Stimulated activated CD4-positive, alpha-beta T cell treated with anti-CD3 and anti-CD28 coated beads, Interleukin-15, amount 100 ng/mL, for 1 hour (primary cell): Measurements from ENCODE around the gene FAM200C.

Experiments used
- DNase-seq, 2 donors: peaks; one replicate each; pipeline ENCODE4 v3.0.0-alpha.2; 2020; ENCODE audit warnings: low read depth in 1 of 2, low spot score in 1 of 2

The FAM200C gene

DNA sequence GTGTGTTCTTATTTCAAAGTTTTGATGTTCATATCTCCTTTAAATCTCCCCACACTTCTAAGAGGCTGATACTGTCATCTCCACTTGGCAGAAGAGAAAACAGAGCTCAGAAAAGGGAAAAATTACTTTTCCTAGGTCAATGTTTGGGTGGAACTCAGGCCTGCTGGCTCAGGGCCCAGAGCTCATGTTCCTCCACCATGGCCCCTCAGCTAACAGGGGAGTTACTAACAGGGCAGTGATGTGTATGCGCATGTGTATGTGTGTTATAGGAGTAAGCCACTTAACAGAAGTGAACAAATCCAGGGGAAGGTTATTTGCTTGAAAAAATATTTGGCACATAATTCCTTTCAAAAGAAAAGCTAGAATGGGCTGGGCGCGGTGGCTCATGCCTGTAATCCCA, 32.0 kb downstream of the FAM200C start:
- no peak for DNase-seq

DNA sequence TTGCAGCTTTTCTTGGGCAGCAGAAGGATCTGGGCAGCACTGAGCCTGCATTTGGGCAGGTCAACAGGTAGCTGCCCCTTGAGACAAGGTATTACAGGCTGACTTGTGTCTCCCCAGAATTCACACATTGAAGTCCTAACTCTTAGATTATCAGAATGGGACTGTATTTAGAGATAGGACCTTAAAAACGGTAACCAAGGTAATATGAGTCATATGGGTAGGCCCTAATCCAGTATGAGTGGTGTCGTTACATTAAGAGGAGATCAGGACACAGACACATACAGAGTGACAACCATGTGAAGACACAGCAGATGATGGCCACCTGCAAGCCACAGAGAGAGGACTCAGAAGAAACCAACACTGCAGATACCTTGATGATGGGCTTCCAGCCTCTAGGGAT, 32.6 kb downstream of the FAM200C start:
- no peak for DNase-seq

DNA sequence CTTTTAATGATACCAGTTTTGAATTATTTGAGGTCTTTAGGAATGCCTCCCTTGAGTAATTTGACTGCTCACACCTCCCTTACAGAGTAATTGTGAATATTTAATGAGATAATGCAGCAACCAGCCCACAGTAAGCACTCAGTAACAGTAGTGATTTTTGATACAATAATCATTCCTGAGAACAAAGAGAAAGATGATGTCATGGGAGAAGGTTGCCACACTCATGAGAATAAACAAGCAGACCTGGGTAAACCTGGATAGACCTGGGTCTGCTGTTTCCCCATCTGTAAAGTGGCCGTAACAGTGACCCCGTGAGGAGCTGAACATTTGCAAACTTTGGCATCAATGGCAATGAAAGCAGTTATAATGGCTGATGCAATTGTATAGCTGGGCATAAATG, 33.6 kb downstream of the FAM200C start:
- DNase-seq = no peak

DNA sequence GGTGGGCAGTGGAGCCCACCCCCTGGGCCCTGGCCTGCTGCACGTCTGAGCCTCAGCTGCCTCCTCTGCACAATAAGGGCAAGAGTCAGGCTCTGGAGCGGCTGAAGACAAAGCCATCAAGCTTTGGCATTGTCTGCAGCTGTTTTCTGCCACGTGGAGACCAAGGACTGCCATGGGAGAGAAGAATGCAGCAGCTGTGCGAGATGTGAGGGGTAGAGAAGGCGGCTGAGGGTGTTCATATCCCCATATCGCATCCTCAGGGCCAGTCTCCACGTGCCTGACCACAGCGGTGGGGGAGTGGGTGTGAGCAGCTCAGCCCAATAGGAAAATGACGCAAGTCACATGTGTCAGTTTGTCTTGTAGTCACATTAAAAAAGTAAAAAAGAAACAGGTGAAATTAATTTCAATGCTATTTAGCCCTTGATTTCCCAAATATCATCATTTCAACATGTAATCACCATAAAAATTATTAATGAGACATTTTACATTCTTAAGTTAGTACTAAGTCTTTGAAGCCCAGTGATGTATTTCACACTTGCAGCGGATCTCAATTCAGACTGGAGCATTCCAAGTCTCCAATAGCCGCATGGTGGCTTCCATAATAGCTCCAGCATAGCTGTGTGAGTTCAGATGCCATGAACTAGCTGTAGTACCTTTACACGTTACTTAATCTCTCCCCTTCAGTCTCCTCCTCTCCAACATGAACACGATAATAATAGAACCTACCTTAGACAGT, 36.0 kb downstream of the FAM200C start:
- no peak for DNase-seq

DNA sequence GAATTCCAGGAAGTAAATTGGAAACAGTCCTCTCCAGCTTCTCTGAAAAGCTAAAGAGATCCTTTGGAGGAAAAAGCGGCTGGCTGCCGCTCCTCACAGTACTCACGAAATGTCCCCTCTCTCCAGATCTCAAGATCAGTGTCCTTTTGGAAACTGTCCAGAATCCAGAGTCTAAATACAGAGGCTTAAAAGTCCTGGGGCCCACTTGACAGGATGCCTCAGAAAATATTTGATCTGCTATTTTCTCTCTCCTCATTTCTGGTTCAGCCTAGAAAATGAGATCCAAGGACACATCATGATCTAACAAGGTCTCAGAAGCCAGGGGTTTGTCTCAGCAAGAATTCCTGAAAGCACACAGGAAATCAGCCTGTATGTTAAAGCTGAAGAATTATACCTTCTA, 36.6 kb downstream of the FAM200C start:
- DNase-seq = no peak

DNA sequence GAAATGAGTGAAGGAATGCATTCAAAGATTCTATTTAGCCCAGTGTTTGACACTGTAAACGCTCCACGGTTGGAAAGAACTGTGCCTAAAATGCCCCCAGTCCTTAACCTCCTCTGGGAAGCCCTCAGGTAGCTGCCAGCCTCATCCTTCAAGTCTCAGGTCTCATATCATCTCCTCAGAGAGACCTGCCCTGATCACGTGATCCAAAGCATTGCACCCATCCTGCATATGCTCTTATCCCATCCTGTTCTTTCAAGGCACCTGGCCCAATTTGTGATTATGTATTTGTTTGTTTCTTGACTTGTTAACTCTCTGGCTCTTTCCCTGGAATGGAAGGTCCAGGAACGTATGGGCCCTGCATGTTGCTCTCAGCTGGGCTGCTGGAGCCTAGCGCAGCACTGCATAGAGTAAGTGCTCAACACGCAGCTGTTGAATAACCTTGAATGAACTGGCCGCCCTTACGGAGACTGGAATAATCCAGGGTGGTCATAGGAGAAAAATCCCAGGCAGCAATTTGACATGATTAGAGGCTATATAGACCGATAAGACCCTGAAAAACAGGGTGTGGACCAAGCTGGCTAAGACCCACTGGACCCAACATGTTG, 38.1 kb downstream of the FAM200C start:
- DNase-seq = no peak

DNA sequence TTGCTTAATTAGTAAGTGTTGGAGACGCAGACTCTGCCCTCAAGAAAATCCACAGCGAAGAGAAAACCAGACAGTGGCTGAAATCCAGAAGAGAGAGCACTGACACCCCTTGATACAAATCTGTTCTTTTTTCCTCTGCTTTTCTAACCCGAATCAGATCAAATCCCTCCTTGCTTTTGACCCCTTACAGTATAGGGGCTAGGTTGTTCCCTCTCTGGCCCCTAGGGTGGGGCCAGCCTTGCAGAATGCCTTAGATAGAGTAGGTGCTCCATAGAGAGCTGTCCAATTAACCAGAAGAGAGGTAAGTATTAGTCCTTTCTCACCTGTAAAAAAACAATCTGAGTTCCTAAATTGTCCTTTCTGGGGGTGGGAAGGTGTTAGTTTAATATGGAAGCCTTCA, 39.5 kb downstream of the FAM200C start:
- no peak for DNase-seq

DNA sequence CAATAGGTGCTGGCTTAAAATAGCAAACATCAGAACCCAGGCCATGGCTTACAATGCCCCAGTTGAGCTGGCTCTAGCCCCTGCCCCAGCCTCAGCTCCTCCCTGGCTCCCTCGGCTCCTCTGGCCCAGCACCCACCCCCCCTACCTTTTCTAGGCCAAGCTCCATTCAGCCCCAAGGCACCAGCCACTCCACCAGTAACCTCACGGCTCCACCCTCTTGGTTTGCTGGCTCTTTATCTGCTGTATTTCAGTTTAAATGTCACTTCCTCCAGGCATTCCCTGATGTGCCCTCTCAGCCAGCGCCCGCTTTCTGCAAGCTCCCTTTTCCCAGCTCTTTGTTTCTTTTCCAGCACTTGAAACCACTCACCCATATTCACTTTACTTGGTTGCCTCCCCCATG, 40.0 kb downstream of the FAM200C start:
- DNase-seq = no peak

DNA sequence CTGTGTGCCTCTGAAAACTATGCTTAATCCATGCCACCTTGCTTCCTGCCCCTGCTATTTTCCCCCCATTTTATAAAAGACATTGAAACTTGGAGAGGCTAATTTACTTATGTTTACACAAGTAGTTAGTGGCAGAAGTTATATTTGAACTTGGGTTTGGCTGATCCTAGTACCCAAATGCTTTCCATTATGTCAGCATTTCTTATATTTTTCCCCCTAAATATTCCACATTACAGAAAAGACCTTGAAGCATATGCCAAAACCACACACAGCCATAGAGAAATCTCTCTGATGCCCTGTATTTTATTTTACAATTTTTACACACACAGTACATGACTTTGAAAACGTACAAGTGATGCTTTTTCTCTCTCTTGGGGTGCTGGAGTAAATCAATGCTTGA, 40.6 kb downstream of the FAM200C start:
- DNase-seq = no peak

DNA sequence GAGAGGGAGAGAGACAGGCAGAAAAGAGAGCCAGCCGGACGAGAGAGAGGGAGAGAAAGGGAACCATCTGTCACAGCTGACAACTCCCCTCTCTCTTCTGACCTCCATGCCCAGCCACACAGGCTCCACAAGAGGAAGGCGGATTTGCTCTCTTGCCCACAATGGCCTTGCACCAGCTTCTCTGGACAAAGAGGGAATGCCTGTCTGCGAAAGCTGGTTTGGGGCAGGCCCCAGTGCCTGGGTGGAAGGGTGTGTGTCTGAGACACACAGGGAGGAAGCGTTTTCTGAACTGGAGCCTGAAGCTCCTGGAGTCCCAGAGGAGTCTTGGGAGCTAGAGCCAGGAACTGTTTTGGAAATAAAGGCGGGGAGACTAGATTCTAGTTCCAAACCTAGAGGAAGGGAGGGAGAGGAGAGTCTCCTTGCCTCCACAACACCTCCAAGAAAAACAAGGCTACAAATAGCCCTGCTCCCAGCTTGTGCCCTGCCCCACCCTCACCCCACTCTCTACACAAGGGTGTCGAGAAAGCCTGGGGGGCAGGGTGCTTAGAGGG, 41.9 kb downstream of the FAM200C start:
- no peak for DNase-seq

DNA sequence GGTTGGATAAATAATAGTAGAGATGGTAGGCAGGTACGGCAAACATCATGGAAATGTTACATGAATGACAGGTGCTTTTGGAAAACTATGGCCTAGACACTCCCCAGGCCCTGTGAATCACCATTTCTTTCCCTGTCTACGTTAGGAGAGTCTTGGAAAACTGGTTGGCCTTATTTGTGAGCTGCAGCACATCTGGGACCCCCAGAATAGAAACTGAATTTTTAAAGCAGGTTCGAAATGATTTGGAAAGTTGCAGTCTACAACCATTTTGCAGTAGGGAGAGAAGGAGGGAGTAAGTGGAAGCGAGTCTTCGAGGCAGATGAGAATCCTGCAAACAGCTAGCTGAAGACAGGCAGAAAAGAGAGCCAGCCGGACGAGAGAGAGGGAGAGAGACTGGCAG, 42.5 kb downstream of the FAM200C start:
- DNase-seq = no peak

DNA sequence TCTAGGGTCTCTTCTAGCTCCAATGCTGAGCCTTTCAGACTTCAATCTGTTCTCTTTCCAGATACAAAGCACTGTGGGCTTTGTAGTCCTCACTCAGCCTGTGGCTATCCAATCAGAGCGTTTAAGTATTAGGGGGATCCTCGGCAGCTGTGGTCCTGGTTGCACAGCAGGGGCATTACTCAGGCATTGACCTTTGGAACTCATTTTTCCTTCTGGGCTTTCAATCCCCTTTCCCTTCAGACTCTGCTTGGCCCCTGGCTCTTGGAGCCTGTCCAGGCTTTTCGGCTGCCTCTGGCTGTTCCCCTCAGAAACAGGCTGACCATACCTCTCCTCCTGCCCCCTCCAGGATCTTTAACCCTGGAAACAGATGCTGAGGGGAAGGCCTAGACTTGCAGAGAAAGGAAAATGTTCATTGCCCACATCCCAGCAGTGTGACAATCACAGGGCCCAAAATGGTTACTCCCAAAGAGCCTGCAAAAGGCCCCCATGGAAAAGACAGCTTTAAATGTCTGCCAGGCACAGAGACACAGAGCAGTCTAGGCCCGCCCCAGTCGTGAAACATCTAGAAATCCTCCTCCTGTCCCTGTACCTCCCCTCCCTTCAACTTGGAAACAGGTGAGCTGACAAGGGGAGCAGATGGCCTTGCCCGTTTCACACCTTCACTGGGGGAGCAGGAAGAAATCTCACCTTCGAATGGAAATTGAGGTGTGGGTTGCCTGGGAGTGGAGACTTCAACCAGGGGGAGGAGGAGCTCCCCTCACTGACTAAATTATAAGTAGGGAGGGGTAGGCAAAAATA, 43.1 kb downstream of the FAM200C start:
- DNase-seq = no peak

DNA sequence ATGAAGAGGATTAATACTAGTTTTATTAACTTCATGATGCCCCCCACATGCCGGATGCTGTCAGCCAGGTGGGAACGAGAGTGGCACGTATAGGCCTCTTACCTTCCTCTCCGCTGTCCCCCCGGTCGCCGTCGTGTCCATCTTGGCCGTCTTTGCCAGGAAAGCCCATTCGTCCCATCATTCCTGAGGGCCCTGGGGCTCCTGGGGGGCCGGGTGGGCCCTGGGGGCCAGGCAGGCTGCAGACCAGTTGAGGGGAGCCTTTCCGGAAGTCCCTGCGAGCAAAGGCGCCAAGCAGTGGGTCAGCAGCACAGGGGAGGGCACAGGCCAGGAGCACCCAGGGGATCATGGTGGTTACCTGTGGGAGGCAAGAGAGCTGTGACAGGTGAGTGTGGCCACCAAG, 45.2 kb downstream of the FAM200C start:
- no peak for DNase-seq

DNA sequence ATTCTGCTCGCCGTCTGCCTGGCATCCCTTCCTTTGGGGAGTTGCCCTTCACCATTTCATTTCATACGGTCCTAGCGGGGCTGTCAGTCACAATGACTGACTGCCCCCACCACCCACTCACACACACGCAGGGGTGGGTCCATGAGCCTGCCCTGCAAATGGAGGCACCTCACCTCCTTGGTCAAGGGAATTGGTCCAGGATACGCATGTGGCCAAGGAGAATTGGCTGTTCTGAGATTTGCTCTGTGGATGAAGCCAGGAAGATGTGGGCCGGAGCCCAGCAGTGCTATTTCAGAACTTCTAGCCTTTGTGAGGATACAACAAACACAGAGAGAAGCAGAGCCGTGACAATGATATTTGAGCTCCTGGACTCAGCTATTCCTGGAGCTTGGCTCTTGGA, 46.5 kb downstream of the FAM200C start:
- no peak for DNase-seq

DNA sequence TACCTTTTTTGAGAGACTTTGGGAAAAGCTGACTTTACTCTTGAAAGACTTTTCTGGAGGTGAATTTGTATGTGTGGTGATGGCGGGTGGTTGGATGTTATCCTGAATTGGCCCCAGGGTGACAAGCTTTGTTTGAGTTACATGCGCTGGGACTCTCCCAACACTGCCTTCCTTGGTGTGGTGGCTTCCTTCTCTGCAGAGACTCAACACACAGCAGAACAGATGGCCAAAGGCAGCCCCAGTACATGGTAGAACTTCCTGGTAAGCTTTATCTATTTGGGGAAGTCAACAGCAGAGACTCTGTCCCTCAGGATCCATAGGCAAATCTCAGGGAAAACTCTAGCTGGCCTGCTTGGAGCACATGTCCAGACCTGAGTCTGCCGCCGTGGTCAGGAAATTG, 47.5 kb downstream of the FAM200C start:
- DNase-seq = no peak

DNA sequence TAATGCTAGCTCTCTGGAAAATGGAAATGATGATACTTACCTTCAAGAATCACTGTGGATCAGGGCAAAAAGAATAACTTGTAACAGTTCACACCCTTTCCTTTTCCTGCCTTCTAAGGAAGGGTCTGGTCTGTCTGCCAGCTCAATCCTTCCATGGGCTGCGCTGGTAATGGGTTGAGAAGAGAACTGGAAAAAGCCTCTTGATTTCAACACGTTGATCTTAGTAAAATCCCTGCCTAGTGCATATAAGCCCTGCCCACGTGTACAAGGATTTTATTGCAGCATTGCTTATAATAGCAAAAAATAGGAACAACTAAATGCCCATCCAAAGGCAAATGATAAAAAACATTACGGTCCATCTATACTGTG, 49.9 kb downstream of the FAM200C start:
- DNase-seq = no peak

DNA sequence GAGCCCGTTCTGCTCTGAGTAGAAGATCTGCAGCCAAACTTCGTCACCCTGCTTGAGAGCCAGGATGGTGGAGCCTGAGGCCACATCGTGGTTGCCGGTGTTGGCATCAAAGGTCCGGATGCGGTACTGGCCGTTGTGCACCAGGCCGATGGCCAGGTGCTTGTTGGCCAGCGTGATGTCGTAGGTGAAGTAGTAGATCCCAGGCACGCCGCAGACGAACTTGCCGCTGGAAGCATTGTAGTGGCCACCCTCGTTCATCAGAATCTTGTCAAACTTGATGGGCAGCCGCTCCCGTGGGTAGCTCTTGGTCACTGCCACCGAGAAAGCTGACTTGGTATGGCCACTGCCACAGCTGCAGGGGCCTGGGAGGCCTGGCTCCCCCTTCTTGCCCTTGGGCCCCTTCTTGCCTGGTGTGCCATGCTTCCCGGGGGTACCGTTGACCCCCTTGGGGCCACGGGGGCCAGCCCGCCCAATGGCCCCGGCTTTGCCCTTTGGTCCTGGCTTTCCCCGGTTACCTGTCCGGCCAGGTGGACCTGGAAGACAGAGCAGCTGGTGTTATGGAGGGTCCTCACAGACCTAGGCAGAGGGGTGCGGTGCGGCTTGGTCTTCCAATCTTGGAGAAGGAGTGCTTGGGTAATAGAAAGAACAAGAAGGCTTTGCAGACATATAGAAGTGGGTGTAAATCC, 50.5 kb downstream of the FAM200C start:
- no peak for DNase-seq

DNA sequence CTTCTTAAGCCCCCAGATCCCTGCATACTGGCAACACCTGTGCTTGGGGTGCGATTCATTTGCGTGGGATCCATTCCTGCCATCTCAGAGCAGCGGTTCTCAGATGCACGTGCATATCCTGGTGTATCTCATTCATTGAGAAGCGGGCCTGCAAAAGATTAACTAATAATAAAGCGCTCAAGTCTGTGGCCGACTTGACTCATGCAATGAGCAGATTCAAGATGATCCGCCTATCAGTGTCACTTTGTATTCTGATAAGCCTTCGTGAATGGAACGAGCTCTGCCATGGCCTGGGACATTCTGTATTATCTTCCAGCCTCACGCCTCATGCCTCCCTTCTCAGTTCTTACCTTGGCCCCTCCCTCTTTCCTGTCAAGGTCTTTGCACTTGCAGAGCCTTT, 51.8 kb downstream of the FAM200C start:
- DNase-seq = no peak

DNA sequence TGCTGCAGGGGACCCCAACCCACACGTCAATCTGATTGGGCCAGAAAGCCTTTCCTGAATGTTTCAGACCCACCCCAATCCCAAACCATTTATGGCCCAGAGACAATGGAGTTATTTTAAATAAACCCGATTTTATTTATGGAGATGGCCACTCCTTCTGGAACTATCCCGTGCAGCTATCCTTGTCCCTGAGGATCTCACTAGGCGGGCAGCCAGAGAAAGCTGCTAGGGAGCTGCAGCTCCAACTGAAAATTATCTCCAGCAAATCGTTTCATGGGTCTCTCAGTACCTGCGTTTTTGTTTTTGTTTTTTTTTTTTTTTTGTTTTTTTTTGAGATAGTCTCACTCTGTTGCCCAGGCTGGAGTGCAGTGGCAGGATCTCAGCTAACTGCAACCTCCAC, 52.4 kb downstream of the FAM200C start:
- no peak for DNase-seq
